ENCODE data around the gene ZXDC.

ZXDC gene

DNA sequence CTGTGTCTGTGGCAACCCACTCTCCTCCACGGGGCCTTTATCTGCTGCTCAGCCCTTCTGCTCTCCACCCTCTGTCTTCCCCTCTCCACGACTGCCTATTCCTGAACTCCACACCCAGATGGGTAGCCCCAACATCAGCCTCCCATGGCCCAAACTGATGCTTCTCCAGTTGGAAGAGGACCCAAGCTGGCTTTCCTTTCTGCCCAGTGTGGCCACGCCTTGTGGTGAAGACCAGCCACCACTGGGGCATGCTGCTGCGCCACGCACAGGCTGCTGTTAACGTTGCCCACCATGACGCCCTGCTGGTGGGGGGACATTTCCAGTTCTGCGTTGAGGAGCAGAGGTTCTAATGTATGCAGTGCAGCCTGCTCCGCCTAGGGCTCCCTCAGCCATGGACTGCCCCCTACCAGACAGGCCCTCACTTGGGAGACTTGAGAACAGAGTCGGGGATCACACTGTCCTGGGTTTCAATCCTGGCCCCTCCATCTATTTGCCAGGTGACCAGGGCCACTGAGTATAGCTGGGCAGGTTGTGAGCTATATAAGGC is 54.0 kb downstream of the ZXDC start:
- no peak for DNase-seq (ENCODE audit: extremely low read depth in 1 of 2, low read depth in 1 of 2)

DNA sequence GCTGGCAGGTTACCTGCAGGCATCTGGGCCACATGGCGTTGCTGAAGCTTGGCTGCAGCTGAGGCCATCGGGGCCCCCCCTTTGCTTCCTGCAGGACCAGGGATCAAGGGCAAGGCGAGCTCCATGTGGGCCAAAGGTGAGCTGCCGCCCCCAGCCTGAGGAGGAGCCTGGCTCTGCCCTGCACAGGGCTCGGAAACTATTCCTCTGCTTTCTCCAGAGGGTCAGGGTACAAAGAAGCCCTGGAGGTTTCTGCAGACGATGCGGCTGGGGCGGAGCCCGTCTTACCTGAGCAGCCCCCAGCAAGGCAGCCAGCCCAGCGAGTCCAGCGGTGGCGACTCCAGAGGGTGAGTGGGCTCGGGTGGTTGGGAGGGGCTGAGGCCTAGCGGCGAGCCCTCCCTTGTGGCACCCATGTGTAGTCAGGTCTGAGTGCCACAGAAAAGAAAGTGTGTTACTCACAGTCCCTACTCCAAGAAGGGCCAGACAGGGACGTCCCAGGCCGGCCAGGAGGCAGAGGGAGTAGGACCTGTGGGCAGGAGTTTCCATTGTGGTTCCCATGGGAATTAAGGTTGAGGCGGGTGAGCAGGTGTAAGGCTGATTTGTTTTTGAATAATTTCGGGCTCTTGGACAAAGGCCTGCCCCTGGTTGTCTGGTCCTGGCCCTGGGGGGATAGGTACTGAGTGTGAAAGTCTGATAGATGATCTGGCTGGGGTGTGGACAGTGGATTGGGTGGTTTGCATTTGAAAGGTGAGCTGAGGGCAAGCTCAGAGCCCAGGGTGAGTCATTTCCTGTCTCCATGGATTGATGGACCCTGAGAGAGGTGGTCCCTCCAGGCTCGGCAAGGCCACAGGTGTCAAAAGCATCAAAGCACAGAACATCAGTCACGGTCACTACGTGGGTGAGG is 55.6 kb downstream of the ZXDC start:
- no peak for DNase-seq (ENCODE audit: extremely low read depth in 1 of 2, low read depth in 1 of 2)

DNA sequence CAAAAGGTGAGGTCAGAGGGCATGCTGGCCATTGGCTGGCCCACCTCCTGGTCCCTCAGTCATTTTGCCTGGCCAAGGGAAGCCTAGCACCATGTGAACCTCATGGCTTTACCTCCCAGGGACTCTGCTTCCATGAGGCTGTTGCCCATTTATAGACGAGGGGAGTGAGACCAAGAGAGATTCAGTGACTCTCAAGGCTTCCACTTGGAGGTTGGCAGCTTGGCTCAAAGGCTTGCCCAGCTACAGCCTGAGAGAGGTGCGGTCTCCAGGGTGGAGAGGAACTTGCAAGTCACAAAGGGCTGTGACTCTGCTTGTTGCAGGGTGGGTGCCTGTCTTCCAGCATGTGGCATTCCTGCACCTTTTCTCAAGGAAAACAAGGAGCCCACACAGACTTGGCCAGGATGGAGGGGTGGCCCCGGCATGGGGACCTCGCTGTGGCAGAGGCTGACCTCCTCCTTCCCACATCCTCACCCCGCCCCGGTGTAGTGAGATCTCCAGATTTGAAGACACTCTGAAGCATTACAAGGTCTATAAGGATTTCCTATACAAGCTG is 56.5 kb downstream of the ZXDC start:
- DNase-seq (ENCODE audit: extremely low read depth in 1 of 2, low read depth in 1 of 2): no peak

DNA sequence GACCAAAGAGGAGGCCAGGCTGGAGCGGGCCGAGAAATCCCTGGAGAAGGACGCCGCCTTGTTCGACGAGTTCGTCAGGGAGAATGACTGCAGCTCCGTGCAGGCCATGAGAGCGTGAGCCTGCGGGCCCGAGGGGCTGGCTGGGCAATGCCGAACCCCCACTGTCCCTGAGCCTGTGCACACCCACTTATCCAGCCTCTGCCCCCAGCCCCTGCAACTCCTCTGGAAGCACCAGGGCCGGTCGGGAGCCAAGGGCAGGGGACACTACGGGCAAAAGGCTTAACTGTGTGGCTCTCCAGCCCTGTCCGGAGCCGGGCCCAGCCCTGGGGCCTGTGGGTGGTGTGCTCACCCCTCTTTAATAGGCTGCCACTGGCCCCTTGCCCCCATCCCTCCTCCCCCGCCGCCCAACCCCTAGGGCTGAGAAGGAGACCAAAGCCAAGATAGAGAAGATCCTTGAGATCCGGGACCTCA is 57.0 kb downstream of the ZXDC start:
- DNase-seq (ENCODE audit: extremely low read depth in 1 of 2, low read depth in 1 of 2): no peak

DNA sequence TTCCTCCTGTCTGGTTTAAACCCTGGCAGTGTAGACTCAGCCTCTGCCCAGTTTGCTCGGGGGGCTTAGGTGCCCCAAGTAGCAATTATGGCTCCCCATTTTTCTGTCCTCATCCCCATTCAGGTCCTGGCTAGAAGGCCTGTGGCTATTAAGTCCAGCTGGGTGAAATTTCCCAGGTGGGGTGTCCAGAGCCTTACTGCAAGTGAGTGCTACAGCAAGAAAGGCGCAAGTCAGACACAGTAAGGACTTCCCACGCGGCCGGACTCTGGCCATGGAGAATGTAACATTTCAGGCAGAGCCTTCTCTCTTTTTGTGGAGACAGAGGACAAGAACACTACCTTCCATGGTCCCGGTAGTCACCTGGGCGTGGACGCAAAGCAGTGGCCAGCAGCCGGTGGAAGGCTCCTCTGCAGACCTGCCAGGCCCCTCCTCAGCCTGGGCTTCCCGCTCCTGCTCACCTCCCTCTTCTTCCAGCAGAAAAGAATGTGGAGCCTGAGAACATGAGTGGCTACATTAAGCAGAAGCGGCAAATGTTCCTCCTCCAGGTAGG is 57.6 kb downstream of the ZXDC start:
- no peak for DNase-seq (ENCODE audit: extremely low read depth in 1 of 2, low read depth in 1 of 2)

DNA sequence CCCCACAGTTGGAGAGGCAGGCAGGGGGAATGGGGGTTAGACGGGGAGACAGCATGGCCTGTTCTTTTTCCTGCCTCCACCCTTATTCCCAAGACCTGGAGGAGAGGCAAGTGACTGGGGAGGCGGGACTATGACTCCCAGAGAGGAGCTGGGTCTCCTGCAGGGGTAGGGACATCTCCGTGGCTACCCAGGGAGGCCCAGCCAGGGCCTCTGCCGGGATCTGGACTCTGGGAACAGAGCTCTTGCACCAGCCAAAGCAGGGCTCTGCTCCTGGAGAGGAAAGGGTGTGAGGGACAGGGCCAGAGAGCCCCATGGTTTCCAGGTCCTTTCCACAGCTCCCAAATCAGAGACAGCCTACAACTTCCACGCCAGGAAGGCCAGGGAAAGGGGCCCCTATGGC is 58.2 kb downstream of the ZXDC start:
- no peak for DNase-seq (ENCODE audit: extremely low read depth in 1 of 2, low read depth in 1 of 2)

DNA sequence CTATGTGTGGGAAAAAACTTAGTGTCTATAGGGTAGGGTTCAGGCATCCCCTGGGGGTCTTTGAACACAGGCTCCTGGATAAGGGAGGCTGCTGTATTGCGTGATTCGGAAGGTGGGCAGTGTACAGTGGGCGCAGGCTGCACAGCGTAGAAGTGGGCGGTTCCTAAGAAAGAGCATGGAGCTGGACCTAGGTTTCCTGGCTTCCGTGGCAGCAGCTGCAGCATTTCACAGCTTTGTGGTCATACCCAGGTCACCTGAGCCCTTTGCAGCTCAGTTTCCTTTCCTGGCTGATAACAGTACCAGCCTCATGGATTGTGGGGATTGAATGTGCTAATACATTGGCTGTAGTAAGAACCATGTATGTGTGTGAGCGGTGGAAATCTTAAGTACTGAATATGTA is 58.7 kb downstream of the ZXDC start:
- no peak for DNase-seq (ENCODE audit: extremely low read depth in 1 of 2, low read depth in 1 of 2)

DNA sequence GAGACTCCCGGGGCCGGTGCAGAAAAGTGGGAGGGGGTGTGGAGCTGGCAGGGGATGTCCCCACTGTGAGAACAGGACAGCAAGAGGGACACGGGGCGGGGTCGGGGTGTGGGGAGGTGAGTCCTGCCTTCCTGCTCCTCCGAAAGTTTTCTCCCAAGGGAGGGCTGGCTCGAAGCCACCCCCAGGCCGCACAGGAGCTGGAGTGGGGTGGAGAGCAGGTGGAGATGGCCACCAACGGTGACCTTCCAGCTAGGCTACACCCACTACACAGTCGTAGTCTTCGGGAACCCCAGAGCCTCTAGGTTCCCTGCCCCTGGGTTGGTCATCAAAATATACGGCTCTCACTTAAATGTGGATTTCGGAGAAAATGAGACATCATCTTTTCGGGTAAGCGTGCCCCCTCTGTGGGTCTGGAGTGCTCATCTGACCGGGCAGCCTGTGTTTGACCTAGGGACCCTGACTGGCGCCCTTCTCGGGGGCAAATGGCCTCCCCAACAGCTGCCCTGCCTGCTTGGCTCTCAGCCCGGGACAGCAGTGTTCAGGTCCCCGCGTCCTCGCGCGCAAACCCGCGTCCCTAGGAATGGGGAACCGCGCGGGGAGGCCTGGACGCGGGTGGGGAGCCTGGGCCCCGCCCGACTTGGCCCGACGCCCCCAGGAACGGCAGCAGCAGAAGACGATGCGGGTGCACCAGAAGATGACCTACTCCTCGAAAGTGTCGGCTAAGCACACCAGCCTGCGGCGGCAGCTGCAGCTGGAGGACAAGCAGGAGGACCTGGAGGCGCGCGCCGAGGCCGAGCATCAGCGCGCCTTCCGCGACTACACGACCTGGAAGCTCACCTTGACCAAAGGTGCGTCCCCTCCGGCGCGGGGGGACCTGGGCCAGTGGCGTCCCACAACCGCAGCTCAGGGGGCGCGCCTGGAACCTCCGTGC is 59.8 kb downstream of the ZXDC start:
- DNase-seq (ENCODE audit: extremely low read depth in 1 of 2, low read depth in 1 of 2): no peak

DNA sequence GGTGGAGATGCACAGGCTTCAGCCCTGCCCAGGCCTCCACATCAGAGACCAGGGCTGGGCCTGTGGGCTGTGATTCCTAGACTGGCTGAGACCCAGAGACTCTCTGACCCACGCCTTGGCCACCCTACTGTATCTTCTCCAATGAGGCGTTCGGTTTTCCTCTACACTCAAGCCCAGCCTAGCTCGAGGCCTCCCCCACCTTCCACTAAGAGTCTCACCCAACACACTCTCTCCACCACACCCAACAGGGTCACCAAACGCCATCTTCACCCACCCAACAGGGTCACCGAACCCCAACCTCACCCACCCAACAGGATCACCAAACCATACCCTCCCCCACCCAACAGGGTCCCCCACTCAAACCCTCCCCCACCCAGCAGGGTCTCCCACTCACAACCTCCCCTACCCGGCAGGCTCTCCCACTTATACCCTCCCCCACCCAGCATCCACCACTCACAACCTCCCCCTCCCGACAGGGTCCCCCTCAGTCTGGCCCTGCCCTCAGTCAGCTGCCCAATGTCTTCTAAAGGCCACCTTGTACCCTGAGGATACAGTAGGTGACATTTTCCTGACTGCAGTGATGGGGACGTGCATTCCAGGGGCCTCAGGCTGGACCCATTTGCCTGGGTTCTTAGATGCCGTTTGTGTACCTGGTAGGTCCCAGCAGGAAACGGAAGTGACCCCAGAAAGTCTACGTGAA is 60.6 kb downstream of the ZXDC start:
- DNase-seq (ENCODE audit: extremely low read depth in 1 of 2, low read depth in 1 of 2): no peak

DNA sequence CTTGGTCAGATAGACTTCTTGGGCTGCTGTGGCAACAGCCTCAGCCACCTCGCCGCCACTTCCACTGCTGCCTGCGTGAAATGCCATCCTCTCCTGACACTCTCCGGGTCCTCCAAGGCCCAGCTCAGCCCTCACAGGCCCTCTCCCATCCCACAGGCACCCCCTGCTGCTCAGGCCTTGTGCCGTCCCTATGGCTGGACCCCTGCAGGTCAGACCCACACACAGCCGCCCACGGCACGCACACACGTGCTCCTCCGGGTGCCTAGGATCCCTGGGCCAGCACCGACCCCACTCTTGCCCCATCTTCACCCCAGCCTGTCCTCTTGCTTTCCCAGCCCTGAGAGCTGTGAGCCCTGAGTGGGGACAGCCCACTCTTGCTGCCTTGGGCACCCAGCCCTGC is 61.3 kb downstream of the ZXDC start:
- DNase-seq (ENCODE audit: extremely low read depth in 1 of 2, low read depth in 1 of 2): no peak

DNA sequence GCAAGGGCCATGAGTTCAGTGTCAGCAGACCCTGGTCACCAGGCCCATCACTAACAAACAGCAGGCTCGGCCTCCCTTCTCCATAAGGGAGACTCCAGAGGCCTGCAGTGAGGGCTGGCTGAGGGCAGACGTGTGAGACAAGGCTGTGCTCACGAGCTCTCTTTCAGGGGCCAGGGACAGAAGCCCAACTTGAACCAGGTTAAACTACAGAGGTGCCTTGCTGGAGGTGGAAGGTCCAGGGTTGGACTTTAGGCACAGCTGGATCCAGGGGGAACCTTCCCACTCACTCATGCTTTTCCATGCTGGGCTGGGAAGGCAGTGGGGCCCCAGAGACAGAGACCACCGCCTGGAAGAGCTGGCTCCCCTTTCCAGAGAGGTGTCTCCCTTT is 62.0 kb downstream of the ZXDC start:
- no peak for DNase-seq (ENCODE audit: extremely low read depth in 1 of 2, low read depth in 1 of 2)

DNA sequence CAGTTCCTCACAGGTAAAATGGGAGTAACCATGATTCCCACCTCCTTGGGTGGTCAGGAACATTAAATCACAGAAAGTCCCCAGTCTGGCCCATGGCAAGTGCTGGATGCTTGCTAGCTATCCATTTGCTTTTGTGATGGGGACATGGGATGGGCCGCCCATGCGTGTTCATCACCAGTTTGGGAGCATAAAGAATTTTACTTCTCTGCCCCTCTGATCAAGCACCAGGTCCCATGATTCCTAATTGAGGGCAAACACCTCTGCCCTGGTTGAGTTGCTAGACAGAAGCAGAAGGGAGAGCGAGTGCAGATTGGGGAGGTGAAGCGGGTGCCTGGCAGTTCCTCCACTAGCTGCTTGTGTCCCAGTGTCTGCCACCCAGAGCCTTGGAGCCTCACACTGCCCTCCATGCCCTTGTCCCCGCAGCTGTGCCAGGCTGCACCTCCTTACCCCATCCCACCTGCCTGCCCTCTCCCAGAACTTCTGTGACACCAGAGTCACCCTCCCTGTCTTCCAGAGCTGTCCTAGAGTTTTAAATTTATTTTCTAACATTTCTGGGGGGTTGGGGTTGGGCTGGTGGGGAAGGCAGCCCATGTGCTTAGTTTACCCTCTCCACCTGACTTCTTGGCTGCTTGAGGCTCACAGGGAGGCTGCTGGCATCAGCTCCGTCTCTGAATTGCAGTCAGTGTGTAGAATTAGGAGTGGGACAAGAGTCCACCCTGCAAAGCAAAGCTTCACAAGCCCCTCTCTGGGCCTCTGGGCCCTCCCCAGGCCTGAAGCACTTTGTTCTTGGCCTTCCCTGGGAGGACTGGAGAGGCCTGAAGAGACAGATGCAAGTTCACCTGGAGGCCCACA is 62.6 kb downstream of the ZXDC start:
- no peak for DNase-seq (ENCODE audit: extremely low read depth in 1 of 2, low read depth in 1 of 2)

DNA sequence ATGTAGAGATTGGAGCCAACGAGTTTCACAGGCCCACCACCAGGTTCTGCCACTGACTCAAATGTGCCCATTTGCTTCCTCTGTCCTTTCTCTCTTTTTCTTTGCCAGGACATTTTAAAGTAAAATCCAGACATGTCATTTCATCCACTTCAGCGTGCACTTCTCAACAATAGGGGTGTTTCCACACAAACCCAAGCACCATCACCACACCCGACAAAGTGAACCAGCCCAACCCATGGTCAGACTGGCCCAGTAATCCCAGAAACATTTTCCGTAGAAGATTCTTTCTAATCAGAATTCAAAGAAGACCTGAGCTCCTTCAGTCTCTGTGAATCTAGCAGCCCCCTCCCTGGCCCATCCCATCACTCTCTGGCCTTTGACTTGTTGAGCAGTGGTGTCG is 67.6 kb downstream of the ZXDC start:
- no peak for DNase-seq (ENCODE audit: extremely low read depth in 1 of 2, low read depth in 1 of 2)

DNA sequence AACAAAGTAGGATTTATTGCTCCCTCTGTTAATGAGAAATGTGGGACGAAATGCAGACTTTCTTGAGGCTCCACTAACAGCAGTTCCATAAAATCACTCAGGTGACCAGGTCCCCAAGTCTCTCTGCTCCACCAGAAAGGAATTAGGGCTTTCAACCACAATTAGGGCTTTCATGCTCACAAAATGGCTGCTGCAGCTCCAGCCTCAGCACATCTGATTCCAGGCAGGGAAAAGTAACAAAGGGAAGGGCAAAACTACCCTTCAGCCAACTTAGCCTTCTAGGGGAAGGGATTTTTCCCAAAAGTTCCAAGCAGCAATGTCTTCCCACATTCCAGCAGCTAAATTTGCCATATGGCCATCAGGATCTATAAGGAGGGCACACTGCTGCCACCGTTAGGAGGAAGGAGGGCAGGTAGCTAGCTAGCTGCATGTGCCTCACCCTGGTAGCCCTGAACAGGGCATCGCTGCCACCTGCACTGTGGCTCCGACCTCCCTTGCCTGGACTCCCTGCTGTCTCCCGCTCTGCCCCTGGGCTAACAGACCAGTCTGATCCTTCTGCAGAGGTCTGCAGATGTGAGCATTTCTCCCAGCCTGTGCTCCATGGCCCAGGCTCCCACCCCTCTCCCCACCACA is 68.2 kb downstream of the ZXDC start:
- no peak for DNase-seq (ENCODE audit: extremely low read depth in 1 of 2, low read depth in 1 of 2)

DNA sequence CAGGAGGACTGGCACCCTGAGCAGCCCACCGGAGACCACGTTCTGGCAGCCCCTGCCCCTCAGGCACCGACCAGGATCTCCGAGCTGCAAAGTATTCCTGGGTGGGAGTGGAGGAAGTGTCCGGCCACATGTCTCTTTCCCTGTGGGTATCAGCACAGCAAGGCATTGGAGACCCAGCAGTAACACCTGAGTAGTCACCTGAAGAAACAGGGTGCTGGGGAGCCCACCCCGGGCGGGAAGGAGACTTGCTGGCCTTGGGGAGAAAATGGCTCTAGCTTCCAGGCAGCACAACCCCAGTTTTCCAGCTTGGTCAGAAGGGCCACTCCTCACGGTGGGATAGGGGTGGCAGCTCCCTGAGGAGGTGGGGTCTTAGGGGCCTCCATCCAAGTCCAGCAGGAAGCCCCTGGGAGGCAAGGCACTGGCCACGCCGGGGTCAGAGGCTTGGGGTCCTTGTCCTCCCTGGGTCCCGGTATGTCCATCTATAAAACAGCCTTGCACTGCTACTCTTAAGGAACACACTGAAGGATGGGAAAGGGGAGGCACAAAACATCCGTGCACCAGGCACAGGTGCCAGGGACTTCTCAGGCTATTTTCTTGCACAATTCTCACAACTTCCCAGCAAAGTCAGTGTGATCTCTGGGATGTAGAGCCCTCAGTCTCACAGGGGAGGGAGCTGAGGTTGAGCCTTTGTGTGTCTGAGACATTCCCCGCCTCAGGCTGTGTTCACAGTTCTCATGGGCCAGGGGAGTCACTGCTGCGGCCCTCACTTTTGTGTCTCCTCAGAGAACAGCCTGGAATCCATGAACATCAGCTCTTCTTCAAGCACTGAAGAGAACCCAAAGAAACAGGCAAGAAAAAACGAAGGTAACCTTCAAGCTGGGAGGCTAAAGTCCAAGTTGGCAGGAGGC is 69.0 kb downstream of the ZXDC start:
- no peak for DNase-seq (ENCODE audit: extremely low read depth in 1 of 2, low read depth in 1 of 2)

DNA sequence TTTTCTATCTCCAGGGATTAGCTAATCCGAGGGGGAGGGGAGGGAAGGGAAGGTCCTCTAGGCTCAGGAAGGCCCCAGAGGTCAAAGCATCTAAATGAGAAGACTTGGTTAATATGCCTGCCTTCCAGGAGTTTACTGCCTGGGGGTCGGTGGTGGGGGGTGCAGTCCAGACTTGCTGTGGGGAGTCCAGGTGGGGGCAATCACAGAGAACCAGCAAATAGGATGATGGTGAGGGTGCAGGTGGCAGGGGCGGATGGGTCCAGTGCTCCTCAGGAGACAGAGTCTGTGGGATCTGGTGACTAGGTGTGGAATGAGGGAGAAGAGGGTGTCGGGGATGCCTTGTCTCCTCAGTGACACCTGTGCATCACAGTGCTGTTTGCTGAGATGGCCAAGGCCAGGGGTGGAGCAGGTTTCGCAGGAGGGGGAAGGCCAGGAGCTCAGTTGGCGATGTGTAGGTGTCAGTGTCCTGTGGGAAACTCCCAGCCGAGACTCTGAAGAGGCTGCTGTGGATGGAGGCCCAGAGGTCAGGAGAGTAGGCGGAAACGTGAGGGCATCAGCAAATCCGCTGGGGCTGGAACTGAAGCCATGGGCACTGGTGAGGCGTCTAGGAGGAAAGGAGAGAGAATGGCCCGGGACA is 72.9 kb downstream of the ZXDC start:
- no peak for DNase-seq (ENCODE audit: extremely low read depth in 1 of 2, low read depth in 1 of 2)

DNA sequence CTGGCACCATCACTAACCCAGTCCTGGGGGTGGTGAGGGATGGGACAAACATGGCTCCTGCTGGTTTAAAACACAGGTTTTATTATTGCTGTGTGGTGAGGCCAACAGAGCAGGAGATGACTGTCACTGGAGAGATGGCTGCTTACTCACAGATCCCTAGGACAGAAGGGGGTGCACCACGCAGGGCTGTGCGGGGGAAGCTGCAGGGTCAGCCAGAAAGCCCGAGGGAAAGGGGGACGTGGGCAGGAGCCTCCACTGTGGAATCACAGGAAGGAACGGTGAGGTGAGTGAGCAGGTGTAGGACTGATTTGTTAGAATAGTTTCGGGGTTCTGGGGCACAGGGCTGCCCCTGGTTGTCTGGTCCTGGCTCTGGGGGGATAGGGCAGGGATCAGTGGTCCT is 73.5 kb downstream of the ZXDC start:
- DNase-seq (ENCODE audit: extremely low read depth in 1 of 2, low read depth in 1 of 2): no peak

Measured in activated CD8-positive, alpha-beta memory T cell treated with anti-CD3 and anti-CD28 coated beads for 1 hour (primary cell).